Measurements from ENCODE around the gene GPR155.

Gene GPR155

GRCh38 chr2:174486563-174487107 is at the start of gene GPR155:
Gene GPR155 (minus strand): TSS chr2:174487029. CDS start chr2:174481956, 5,073 bp downstream.
- intact Hi-C loops (cut with DNase I), result loop anchor here (10.0 kb wide), 2 partner anchors 108 to 518 kb away; partner anchors contain the start of genes CHN1 and WIPF1
- DNase-seq, result peak; percentile 63 to 90 (median 80)

GRCh38 chr2:174535757-174536703 is 49.2 kb upstream of the GPR155 start:
- DNase-seq, result no peak
- intact Hi-C loops (cut with DNase I), result no loop called here

DNA sequence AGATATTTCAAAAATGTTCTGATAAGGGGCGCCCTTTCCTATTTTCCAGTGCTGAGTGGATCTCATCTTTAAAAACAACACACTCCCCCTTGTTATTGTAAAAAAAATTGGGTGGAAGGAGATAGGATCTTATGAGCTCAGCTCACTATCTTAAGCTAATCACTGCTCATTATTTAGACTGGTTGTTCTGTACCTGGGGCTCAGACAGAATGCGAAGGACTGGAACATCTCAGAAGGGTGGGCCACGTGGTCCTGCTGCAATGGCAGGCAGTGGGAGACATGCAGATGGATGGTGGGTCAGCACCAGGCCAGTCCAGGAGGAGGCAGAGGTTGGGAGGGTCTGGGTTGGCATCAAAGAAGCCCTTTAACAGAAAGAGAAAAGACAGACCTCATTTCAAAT is 48.3 kb upstream of the GPR155 start:
- no peak for DNase-seq
- intact Hi-C loops (cut with DNase I), result no loop called here

GRCh38 chr2:174529916-174530315 is 43.1 kb upstream of the GPR155 start:
- intact Hi-C loops (cut with DNase I), result loop anchor here (10.0 kb wide), 1 partner anchor 65 kb away; no protein-coding TSS in a partner anchor
- DNase-seq, result no peak

DNA sequence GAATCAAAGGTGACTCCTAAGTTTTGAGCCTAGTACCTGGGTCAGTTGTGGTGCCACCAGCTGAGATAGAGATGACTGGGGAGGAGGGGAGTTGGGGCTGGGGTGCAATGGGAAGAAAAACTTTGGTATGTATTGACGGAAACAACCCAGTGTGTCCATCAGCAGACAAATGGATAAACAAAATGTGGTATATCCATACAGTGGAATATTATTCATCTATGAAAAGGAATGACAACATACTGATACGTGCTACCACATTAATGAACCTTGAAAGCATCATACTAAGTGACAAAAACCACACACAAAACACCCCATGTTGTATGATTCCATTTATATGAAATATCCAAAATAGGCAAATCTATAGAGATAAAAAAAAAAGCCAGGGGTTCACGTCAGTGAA is 41.1 kb upstream of the GPR155 start:
- intact Hi-C loops (cut with DNase I), result loop anchor here (10.0 kb wide), 1 partner anchor 63 kb away; no protein-coding TSS in a partner anchor
- DNase-seq, result no peak

- intact Hi-C loops (cut with DNase I), result loop anchor here (10.0 kb wide), 1 partner anchor 62 kb away; no protein-coding TSS in a partner anchor
- DNase-seq, result no peak
Measured at GRCh38 chr2:174527101-174527721, 40.4 kb upstream of the GPR155 start.

DNA sequence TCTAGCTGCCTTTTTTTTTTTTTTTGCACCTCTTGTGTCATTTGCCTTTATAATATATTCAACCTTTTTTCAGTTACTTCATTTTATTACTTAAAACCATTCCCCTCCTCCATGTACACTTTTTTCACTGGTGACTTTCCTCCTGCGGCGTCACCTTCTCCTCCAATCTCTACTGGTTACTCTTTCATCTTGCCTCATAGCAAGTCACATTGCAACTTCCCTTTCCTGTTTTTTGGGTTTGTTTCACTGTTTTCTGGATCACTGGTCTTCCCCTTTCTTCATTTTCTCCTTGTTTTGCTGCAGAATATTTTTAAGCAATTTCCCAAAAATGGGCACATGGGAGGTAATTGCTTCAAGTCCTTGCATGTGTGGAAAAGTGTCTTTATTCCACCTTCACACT is 37.7 kb upstream of the GPR155 start:
- intact Hi-C loops (cut with DNase I), result loop anchor here (10.0 kb wide), 1 partner anchor 60 kb away; no protein-coding TSS in a partner anchor
- no peak for DNase-seq

GRCh38 chr2:174522553-174522952 is 35.7 kb upstream of the GPR155 start:
- intact Hi-C loops (cut with DNase I), result loop anchor here (10.0 kb wide), 1 partner anchor 58 kb away; no protein-coding TSS in a partner anchor

DNA sequence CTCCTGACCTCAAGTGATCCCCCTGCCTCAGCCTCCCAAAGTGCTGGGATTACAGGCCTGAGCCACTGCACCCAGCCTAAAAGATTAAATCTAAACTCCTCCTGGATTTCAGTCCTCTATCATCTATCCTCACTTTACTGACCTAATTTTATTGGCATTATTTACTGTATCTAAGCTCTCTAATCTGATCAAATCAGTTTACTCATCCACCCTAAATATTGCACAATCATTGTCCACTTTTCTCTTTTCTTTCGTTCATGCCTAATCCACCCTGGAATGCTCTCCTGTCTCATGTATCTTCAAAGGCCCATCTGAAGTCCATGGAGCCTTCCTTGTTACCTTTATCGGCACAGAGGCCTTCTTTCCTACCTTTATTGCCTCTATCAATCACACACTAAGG is 31.6 kb upstream of the GPR155 start:
- intact Hi-C loops (cut with DNase I), result no loop called here
- DNase-seq, result no peak

More at GRCh38 chr2:174522553-174522952, 35.7 kb upstream of the GPR155 start:
- peak in 8 of 42 donors; percentile 7 to 51 (median 18) for DNase-seq

DNA sequence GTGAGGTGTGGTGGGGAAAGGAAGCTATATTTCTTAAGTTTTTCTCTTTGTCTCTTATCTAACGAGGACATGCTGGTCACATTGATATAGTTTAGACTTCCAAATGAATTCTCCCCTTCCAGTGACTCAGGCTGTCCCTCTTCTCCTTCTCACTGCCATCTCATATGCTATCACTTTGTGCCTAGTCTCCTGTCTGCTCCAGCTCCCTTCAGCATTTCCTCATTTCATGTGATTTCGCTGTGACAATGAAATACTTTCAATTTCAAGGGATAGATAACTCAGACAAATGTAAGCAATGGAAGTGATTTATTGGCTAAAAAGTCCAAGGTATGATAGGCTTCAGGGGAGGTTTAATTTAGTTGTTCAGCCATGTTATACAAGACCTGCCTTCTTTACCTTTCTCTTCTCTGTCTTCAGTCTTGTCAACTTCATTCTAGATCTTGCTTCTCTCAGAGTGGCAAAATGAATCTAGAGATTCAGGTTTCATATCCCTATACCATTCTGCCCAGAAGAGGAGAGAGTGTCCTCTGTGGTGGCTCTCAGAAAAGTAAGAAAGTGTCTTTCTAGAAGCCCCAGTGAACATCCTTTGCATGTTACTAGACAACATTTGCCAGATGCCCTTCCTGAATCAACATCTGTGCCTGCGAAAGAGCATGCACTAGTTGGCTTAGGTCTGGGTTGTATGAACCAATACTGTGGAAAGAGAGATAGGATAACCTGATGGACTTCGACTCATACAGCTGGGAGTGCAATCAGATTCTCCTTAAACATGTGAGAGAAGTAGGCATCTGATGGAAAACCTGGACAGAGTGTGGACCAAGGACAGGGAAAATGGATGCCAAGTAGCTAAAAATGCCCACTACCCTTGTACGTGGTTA is 29.9 kb upstream of the GPR155 start:
- intact Hi-C loops (cut with DNase I), result no loop called here
- DNase-seq, result no peak

GRCh38 chr2:174512345-174512744 is 25.5 kb upstream of the GPR155 start:
- no peak for DNase-seq
- intact Hi-C loops (cut with DNase I), result no loop called here

DNA sequence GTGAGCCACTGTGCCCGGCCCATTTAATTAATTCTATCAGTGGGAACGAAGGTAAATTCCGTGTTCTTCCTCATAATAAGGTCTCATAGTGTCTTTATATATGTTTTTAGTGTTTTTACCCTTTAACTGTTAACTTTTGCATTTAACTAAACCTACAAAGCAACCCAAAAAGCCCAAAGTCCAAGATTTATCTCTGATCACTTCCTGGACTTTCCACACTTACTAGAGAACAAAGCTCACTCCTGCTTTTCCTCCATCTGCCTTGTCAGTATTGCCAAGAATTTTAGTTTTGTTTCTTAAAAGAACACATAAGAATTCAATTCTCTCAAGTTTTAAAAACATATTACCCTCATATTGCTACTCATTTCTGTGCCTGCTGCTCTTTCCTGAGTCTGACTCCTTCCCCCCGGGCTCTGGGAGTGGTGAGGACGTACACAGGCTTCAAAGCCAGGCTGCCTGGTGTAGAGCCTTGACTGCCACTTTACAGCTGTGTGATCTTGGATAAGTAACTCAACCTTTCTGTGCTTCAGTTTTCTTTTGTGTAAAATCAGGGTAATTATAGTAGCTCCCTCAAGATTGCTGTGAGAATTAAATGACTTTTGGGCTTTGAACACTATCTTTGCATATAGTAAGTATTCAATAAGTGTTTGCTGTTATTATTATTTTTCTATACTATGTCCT is 24.9 kb upstream of the GPR155 start:
- DNase-seq, result no peak
- intact Hi-C loops (cut with DNase I), result no loop called here

GRCh38 chr2:174510583-174511189 is 23.9 kb upstream of the GPR155 start:
- no peak for DNase-seq

DNA sequence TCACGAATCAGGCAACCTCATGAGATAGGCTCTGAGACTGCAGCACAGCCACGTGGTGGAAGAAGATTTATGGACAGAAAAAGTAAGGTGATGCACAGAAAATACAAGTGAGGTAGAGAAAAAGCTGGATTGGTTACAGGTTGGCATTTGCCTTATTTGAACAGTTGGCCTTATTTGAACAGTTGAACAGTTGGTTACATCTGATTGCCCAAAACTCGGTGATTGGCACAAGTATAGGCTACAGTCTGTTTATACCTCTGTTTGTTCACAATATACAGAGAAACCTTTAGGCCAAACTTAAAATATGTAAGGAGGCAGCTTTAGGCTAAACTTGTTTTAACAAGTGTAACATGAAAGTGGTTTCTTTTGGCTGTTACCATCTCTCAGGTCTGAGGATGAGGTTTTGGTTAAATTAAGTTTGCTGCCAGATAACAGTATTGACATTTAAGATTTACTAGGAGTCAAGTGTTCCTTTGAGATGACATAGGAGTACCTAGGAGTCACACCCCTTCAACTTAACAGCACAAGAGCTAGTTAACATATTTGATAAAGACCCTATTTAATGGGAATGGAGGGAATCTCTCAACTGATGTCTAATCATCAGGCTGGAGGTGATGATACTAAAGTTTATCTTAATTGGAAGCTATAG is 16.5 kb upstream of the GPR155 start:
- intact Hi-C loops (cut with DNase I), result no loop called here

More at GRCh38 chr2:174510583-174511189, 23.9 kb upstream of the GPR155 start:
- intact Hi-C loops (cut with DNase I), result no loop called here

GRCh38 chr2:174499371-174499770 is 12.5 kb upstream of the GPR155 start:
- intact Hi-C loops (cut with DNase I), result no loop called here
- DNase-seq, result peak in 4 of 42 donors; percentile 18 to 43 (median 31)

More for the DNA sequence above, 16.5 kb upstream of the GPR155 start:
- no peak for DNase-seq

GRCh38 chr2:174495365-174496012 is 8.7 kb upstream of the GPR155 start:
- intact Hi-C loops (cut with DNase I), result no loop called here
- peak in 2 of 42 donors; percentile 13 to 17 for DNase-seq
